Colonic mucosa (tissue), 4 donors: Measurements from ENCODE around the gene CEMIP2. TPM values are rescaled to one million over a fixed set of nuclear protein-coding genes. Genes with fewer than 3 reads are reported as not detected.

Source experiments
- DNase-seq: peaks from one replicate; pipeline ENCODE4 v3.0.0-alpha.2; 2020
- H3K27ac ChIP-seq: fragments of 200-600 bp; one replicate; pipeline ENCODE4 v1.8.0; 2021
- H3K27me3 ChIP-seq: fragments of 200-600 bp; one replicate; pipeline ENCODE4 v1.8.0; 2021
- H3K36me3 ChIP-seq: fragments of 200-600 bp; one replicate; pipeline ENCODE4 v1.8.0; 2021
- H3K4me1 ChIP-seq: fragments of 200-600 bp; one replicate; pipeline ENCODE4 v1.8.0; 2021; ENCODE audit warnings: mild to moderate bottlenecking
- H3K4me3 ChIP-seq: fragments of 200-600 bp; one replicate; pipeline ENCODE4 v1.8.0; 2021
- H3K9ac ChIP-seq, 2 donors: one replicate each; pipeline ENCODE4 v1.7.0; 2013; ENCODE audit warnings: control low read depth in 2 of 2, low read depth in 2 of 2, low read length in 2 of 2
- H3K9me3 ChIP-seq: fragments of 200-600 bp; one replicate; pipeline ENCODE4 v1.8.0; 2021
- intact Hi-C: fragments of 100-400 bp; cut with DNase I; formaldehyde crosslinking; loops from one replicate; pipeline ENCODE4 v1.14.1; 2022
- total RNA-seq, 2 donors: library from RNA; stranded (reverse); fragmentation: NEBNext Ultra II Directional in 1 of 2; extraction: Animal tissue kit (Norgen Biotek cat#: 25700) in 1 of 2; gene quantifications; one replicate each; pipeline ENCODE4 v1.2.1, GENCODE V29; 2021
- TF ChIP-seq, protein P1 (sequence below): fragments of 200-600 bp; IDR thresholded peaks from one replicate; pipeline ENCODE4 v1.8.0; 2022; ENCODE audit warnings: antibody characterized with exemption, mild to moderate bottlenecking
- donor health status: healthy.
- donor health status: DM: no; HTN: no; CAD: no.
- donor health status: DM: no; HTN: no; CAD: no.

Gene CEMIP2
- total RNA-seq, 2 donors from 2014 or later = 72.7 to 111 TPM

DNA sequence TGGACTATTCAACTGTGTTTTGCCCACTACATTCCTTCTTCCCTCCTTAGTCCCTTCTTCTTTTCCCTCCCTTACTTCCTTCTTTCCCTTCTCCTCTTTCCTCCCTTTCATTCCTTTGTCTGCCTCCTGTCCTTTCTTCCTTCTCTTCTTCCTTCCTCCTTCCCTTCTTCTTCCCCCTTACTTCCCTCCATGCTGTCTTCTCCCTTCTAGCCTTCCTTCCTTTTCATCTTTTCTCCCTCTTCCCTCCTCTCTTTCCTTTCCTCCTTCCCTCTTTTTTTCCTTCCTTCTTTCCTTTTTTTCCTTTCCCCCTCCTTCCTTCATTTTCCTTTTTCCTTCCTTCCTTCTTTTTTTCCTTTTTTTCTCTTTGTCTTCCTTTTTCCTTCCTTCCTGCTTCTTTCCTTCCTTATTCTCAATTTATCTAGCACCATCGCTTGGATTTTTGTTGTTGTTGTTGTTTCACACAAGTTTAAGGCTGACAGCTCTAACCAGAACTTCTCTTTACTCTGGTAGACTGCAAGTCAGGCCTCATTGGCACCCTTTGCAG lies 123.4 kb downstream of the CEMIP2 start:
- H3K27ac ChIP-seq = no peak overlapping the region
- no peak for DNase-seq
- intact Hi-C loops = no loop called here
- no peaks in the 10 kb centered on the region for H3K27me3 ChIP-seq
- no peaks in the 10 kb centered on the region for H3K36me3 ChIP-seq
- H3K4me1 ChIP-seq = no peaks in the 10 kb centered on the region
- H3K9ac ChIP-seq = no peak overlapping the region
- no peaks in the 10 kb centered on the region for H3K9me3 ChIP-seq
- H3K4me3 ChIP-seq = no peak overlapping the region
- TF ChIP-seq, protein P1, sequence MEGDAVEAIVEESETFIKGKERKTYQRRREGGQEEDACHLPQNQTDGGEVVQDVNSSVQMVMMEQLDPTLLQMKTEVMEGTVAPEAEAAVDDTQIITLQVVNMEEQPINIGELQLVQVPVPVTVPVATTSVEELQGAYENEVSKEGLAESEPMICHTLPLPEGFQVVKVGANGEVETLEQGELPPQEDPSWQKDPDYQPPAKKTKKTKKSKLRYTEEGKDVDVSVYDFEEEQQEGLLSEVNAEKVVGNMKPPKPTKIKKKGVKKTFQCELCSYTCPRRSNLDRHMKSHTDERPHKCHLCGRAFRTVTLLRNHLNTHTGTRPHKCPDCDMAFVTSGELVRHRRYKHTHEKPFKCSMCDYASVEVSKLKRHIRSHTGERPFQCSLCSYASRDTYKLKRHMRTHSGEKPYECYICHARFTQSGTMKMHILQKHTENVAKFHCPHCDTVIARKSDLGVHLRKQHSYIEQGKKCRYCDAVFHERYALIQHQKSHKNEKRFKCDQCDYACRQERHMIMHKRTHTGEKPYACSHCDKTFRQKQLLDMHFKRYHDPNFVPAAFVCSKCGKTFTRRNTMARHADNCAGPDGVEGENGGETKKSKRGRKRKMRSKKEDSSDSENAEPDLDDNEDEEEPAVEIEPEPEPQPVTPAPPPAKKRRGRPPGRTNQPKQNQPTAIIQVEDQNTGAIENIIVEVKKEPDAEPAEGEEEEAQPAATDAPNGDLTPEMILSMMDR = no peak

DNA sequence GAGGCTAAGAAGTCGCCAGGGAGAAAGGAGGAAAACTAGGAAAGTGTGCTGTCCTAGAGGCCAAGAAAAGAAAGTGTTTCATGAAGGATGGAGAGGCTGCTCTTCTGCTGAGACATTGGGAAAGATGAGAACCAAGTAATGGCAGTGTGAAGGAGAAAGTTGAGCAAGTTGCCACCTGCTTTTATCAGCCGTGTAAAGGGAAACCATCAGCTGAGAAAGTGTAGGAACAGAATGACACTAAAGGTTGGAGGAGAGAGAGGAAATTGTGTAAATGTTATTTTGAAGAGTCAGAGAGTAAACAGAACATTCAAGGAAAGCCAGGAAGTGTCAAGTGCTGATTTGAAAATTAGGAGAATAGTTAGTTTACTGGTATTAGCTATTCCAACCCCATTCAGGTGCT lies 125.0 kb downstream of the CEMIP2 start:
- intact Hi-C loops = no loop called here
- Histone ChIP-seq H3K27me3 (no peaks in the 10 kb centered on the region), H3K27ac (no peak overlapping the region), H3K4me1 (no peaks in the 10 kb centered on the region), H3K9me3 (no peaks in the 10 kb centered on the region), H3K4me3 (no peak overlapping the region), H3K9ac (no peak overlapping the region), H3K36me3 (no peaks in the 10 kb centered on the region)
- no peak for DNase-seq
- TF ChIP-seq, protein P1 = no peak

DNA sequence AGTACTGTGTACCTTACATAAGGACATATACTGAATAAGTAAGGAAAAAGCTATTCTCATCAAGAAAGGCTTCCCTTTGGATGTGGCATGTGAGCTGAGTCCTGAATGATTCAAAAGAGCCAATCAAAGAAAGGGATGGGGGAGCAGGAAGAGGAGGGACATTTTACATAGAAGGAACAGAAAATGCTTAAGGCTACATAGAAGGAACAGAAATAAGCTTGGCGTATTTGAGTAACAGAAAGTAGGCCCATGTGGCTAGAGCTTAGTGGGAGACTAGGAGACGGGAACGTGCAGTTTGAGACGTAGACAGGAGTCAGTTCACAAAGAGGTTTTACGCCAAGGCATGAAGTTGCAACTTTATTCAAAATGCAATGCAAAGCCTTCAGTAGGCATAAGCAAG lies 126.3 kb downstream of the CEMIP2 start:
- Histone ChIP-seq H3K9me3 (no peaks in the 10 kb centered on the region), H3K27ac (no peak overlapping the region), H3K9ac (no peak overlapping the region), H3K36me3 (no peaks in the 10 kb centered on the region), H3K4me3 (no peak overlapping the region), H3K4me1 (no peaks in the 10 kb centered on the region), H3K27me3 (no peaks in the 10 kb centered on the region)
- intact Hi-C loops = no loop called here
- DNase-seq = no peak
- TF ChIP-seq, protein P1 = no peak

DNA sequence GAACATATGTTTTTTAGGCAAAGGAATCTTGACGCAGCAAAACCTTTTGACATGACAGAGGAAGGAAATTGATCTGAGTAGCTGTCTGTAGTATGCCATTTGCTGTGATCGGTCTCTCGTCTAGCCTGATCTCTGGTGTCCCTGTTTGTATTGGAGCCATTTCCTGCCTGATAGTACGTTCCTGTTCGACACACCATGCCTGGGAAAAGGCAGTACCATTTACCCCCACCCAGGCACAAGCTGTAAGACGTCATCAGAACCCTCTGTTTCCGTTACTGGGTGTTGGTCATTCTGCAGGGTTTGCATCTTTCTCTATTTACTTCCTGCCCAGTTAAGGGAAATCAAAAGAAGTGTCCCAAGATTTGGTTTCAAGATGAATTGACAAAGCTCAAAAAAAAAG lies 129.7 kb downstream of the CEMIP2 start:
- H3K4me1 ChIP-seq = no peaks in the 10 kb centered on the region
- intact Hi-C loops = no loop called here
- no peak for DNase-seq
- no peaks in the 10 kb centered on the region for H3K9me3 ChIP-seq
- no peaks in the 10 kb centered on the region for H3K36me3 ChIP-seq
- H3K27me3 ChIP-seq = no peaks in the 10 kb centered on the region
- TF ChIP-seq, protein P1 = no peak
- peak overlapping the region; percentile 16 for H3K27ac ChIP-seq
- H3K4me3 ChIP-seq = no peak overlapping the region
- no peak overlapping the region for H3K9ac ChIP-seq

DNA sequence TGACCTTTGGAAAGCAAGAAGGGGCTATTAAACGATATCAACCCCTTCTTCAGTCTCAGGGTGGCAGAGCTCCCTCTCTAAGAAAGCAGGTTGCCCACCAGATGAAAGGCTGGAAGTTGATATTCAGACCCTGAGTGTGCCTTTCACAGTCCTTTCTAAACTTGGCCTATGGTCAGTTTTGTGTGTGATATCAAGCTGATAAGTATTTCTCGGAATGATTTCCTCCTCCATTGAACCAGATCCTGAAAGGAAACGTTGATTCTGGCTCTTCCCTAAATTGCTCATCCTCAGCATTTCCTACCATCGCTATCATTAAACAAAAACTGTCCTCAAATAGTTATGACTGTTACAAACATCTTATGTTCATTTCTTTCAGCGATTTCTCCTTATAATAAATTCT lies 130.4 kb downstream of the CEMIP2 start:
- intact Hi-C loops = no loop called here
- no peak overlapping the region for H3K9ac ChIP-seq
- H3K36me3 ChIP-seq = no peaks in the 10 kb centered on the region
- TF ChIP-seq, protein P1 = no peak
- no peak overlapping the region for H3K4me3 ChIP-seq
- no peaks in the 10 kb centered on the region for H3K4me1 ChIP-seq
- H3K27ac ChIP-seq = no peak overlapping the region
- no peaks in the 10 kb centered on the region for H3K27me3 ChIP-seq
- DNase-seq = no peak
- no peaks in the 10 kb centered on the region for H3K9me3 ChIP-seq
